IPS DF 4.7 (cell line): Measurements from ENCODE around the gene TMEM35B.
"Not testable (repeated sequence)": the region's sequence is repeated elsewhere in the genome, so short reads cannot be mapped to it uniquely, and the experiment has no call there.

Experiments
- DNase-seq: peaks from one replicate; pipeline ENCODE4 v3.0.0-alpha.2; 2013; ENCODE audit warnings: low spot score; ENCODE audit errors: extremely low read depth

Gene TMEM35B

GRCh38 chr1:34984793-34985608 lies at the start of gene TMEM35B:
TSS of gene TMEM35B (minus strand) at chr1:34985347. CDS start at chr1:34985305, 42 bp downstream.
- DNase-seq = no peak

GRCh38 chr1:35033346-35033745 lies 48.2 kb upstream of the TMEM35B start:
- no peak for DNase-seq

GRCh38 chr1:35032384-35032739 lies 47.2 kb upstream of the TMEM35B start:
- DNase-seq = no peak

- no peak for DNase-seq
Measured at GRCh38 chr1:35030756-35031446, 45.8 kb upstream of the TMEM35B start.

GRCh38 chr1:35030338-35030737 lies 45.2 kb upstream of the TMEM35B start:
- DNase-seq = no peak

GRCh38 chr1:35029761-35030160 lies 44.6 kb upstream of the TMEM35B start:
- no peak for DNase-seq

- DNase-seq = no peak
Measured at GRCh38 chr1:35016406-35016805, 31.3 kb upstream of the TMEM35B start.

GRCh38 chr1:35014486-35014885 lies 29.3 kb upstream of the TMEM35B start:
- no peak for DNase-seq

GRCh38 chr1:35005711-35006110 lies 20.6 kb upstream of the TMEM35B start:
- DNase-seq = no peak

GRCh38 chr1:35001743-35002142 lies 16.6 kb upstream of the TMEM35B start:
- no peak for DNase-seq

GRCh38 chr1:34994878-34995277 lies 9.7 kb upstream of the TMEM35B start:
- DNase-seq = no peak

GRCh38 chr1:34988581-34988980 lies 3.4 kb upstream of the TMEM35B start:
- DNase-seq = no peak

- DNase-seq = no peak
Measured at GRCh38 chr1:34988147-34988546, 3.0 kb upstream of the TMEM35B start.

GRCh38 chr1:34987018-34987417 lies 1.9 kb upstream of the TMEM35B start:
- DNase-seq = no peak

- not testable (repeated sequence) for DNase-seq
Measured at GRCh38 chr1:34985609-34985904, 410 bp upstream of the TMEM35B start.

GRCh38 chr1:34984435-34984792 lies 733 bp downstream of the TMEM35B start:
- DNase-seq = no peak

GRCh38 chr1:34983700-34984355 lies 1.3 kb downstream of the TMEM35B start:
- no peak for DNase-seq

- no peak for DNase-seq
Measured at GRCh38 chr1:34982820-34983376, 2.2 kb downstream of the TMEM35B start.

- DNase-seq = no peak
Measured at GRCh38 chr1:34980715-34981114, 4.4 kb downstream of the TMEM35B start.

- no peak for DNase-seq
Measured at GRCh38 chr1:34978921-34979320, 6.2 kb downstream of the TMEM35B start.

- DNase-seq = no peak
Measured at GRCh38 chr1:34977858-34978257, 7.3 kb downstream of the TMEM35B start.

- DNase-seq = no peak
Measured at GRCh38 chr1:34977210-34977471, 8.0 kb downstream of the TMEM35B start.
